ENCODE results near the gene SAG. TPM values are rescaled to one million over a fixed set of nuclear protein-coding genes. Genes with fewer than 3 reads are reported as not detected.

Gene SAG
- total and polyA plus RNA-seq, 2 experiments from 2014 or later = not detected

GRCh38 chr2:233301248-233301647 lies 6.4 kb upstream of the SAG start:
- no peaks in the 10 kb centered on the region for H3K9me3 Mint-ChIP-seq
- no peak for DNase-seq (ENCODE audit: low spot score)
- peaks cover 9% of the 10 kb centered on the region; the same call in 2 of the 3 replicates for H3K4me1 Mint-ChIP-seq
- Histone ChIP-seq H3F3A (replicated peaks; ENCODE audit: low read depth) (no peaks in the 10 kb centered on the region), H3K9me2 (ENCODE audit: insufficient read depth) (0 out of 2 replicates have a peak, but pooled peaks cover 3% of the 10 kb centered on the region), H3K27ac (ENCODE audit: low read depth) (no peak overlapping the region), H3K27me3 (ENCODE audit: insufficient read depth) (no peaks in the 10 kb centered on the region), H3K4me1 (ENCODE audit: insufficient read depth) (no peaks in the 10 kb centered on the region), H4K20me1 (replicated peaks; ENCODE audit: insufficient read depth) (no peaks in the 10 kb centered on the region), H3K36me3 (ENCODE audit: insufficient read depth) (no peaks in the 10 kb centered on the region), H2AFZ (no peak overlapping the region), H3K4me3 (no peak overlapping the region), H3K4me2 (no peak overlapping the region), H3K79me2 (replicated peaks; ENCODE audit: insufficient read depth) (no peaks in the 10 kb centered on the region)
- no peak overlapping the region for H3K4me3 Mint-ChIP-seq
- no peak for ATAC-seq
- H3K27me3 Mint-ChIP-seq (ENCODE audit: insufficient read depth, low read depth, poor library complexity) = peaks cover 3% of the 10 kb centered on the region
- peaks cover 2% of the 10 kb centered on the region; the same call in 2 of the 3 replicates for H3K36me3 Mint-ChIP-seq (ENCODE audit: low read depth)
- H3K27ac Mint-ChIP-seq = no peak overlapping the region
- TF ChIP-seq, protein P1, sequence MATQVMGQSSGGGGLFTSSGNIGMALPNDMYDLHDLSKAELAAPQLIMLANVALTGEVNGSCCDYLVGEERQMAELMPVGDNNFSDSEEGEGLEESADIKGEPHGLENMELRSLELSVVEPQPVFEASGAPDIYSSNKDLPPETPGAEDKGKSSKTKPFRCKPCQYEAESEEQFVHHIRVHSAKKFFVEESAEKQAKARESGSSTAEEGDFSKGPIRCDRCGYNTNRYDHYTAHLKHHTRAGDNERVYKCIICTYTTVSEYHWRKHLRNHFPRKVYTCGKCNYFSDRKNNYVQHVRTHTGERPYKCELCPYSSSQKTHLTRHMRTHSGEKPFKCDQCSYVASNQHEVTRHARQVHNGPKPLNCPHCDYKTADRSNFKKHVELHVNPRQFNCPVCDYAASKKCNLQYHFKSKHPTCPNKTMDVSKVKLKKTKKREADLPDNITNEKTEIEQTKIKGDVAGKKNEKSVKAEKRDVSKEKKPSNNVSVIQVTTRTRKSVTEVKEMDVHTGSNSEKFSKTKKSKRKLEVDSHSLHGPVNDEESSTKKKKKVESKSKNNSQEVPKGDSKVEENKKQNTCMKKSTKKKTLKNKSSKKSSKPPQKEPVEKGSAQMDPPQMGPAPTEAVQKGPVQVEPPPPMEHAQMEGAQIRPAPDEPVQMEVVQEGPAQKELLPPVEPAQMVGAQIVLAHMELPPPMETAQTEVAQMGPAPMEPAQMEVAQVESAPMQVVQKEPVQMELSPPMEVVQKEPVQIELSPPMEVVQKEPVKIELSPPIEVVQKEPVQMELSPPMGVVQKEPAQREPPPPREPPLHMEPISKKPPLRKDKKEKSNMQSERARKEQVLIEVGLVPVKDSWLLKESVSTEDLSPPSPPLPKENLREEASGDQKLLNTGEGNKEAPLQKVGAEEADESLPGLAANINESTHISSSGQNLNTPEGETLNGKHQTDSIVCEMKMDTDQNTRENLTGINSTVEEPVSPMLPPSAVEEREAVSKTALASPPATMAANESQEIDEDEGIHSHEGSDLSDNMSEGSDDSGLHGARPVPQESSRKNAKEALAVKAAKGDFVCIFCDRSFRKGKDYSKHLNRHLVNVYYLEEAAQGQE (IDR thresholded peaks at IDR 0.05; ENCODE audit: unreplicated experiment) = no peak
- no peak for TF ChIP-seq CREB1 (CRISPR knock-in tag; IDR thresholded peaks at IDR 0.05; ENCODE audit: low read depth)
- no peak for TF ChIP-seq NANOG (IDR thresholded peaks at IDR 0.05; ENCODE audit: borderline replicate concordance)
- no peak for TF ChIP-seq STAT1 (IDR thresholded peaks at IDR 0.05; ENCODE audit: unreplicated experiment)
- TF ChIP-seq, protein P2, sequence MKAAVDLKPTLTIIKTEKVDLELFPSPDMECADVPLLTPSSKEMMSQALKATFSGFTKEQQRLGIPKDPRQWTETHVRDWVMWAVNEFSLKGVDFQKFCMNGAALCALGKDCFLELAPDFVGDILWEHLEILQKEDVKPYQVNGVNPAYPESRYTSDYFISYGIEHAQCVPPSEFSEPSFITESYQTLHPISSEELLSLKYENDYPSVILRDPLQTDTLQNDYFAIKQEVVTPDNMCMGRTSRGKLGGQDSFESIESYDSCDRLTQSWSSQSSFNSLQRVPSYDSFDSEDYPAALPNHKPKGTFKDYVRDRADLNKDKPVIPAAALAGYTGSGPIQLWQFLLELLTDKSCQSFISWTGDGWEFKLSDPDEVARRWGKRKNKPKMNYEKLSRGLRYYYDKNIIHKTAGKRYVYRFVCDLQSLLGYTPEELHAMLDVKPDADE (IDR thresholded peaks at IDR 0.05) = no peak
- TF ChIP-seq, protein P3, sequence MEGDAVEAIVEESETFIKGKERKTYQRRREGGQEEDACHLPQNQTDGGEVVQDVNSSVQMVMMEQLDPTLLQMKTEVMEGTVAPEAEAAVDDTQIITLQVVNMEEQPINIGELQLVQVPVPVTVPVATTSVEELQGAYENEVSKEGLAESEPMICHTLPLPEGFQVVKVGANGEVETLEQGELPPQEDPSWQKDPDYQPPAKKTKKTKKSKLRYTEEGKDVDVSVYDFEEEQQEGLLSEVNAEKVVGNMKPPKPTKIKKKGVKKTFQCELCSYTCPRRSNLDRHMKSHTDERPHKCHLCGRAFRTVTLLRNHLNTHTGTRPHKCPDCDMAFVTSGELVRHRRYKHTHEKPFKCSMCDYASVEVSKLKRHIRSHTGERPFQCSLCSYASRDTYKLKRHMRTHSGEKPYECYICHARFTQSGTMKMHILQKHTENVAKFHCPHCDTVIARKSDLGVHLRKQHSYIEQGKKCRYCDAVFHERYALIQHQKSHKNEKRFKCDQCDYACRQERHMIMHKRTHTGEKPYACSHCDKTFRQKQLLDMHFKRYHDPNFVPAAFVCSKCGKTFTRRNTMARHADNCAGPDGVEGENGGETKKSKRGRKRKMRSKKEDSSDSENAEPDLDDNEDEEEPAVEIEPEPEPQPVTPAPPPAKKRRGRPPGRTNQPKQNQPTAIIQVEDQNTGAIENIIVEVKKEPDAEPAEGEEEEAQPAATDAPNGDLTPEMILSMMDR (conservative IDR thresholded peaks at IDR 0.05; ENCODE audit: low read depth in 2 of 2) = no peak
- TF ChIP-seq EZH2phosphoT487 (IDR thresholded peaks at IDR 0.05; ENCODE audit: unreplicated experiment) = no peak
- TF ChIP-seq POLR2AphosphoS5 (IDR thresholded peaks at IDR 0.05; ENCODE audit: low read depth) = no peak
- no peak for TF ChIP-seq ZNF114 (CRISPR knock-in tag; IDR thresholded peaks at IDR 0.05)
- no peak for TF ChIP-seq ZNF462 (CRISPR knock-in tag; IDR thresholded peaks at IDR 0.05)
- no peak for TF ChIP-seq ZNF331 (CRISPR knock-in tag; IDR thresholded peaks at IDR 0.05; ENCODE audit: low read depth)
- no peak for TF ChIP-seq EZH2 (IDR thresholded peaks at IDR 0.05; ENCODE audit: low read depth, unreplicated experiment)
- TF ChIP-seq JUNB (IDR thresholded peaks at IDR 0.05; ENCODE audit: unreplicated experiment) = no peak
